ENCODE measurements around the gene PAK5. TPM values are rescaled to one million over a fixed set of nuclear protein-coding genes. Genes with fewer than 3 reads are reported as not detected.

Gene PAK5
- total RNA-seq, 1 experiment from 2014 or later, result not detected

GRCh38 chr20:9647741-9648140, 191.1 kb downstream of the PAK5 start:
- ATAC-seq, result no peak
- in situ Hi-C loops (cut with HindIII; ENCODE audit: low pct_unique_long_range_greater_than_20kb, low sequenced_read_pairs) (no loop called here), intact Hi-C loops (cut with micrococcal nuclease; ENCODE audit: unreplicated experiment) (no loop called here)
- ChIA-PET CTCF (no interaction called here), POLR2A (no interaction called here)
- DNase-seq (ENCODE audit: low read depth, low spot score), result no peak
- no peaks in the 10 kb centered on the region for H3K4me1 ChIP-seq (ENCODE audit: control insufficient read depth, insufficient read depth, low read length)
- H3K9me3 ChIP-seq (ENCODE audit: control insufficient read depth, insufficient read depth, low read depth, low read length), result no peaks in the 10 kb centered on the region
- H3K27ac ChIP-seq (ENCODE audit: low read length), result no peak overlapping the region
- no peaks in the 10 kb centered on the region for H3K27me3 ChIP-seq (ENCODE audit: control insufficient read depth, insufficient read depth, low read length)
- TF ChIP-seq POLR2AphosphoS5 (IDR thresholded peaks at IDR 0.05; ENCODE audit: low read depth, low read length) (no peak), REST (IDR thresholded peaks at IDR 0.05; ENCODE audit: insufficient read depth in 1 of 2, low read depth in 2 of 2, low read length in 1 of 2) (no peak), SIN3A (IDR thresholded peaks at IDR 0.05; ENCODE audit: borderline replicate concordance, insufficient read depth, low read depth, low read length) (no peak), TCF7L2 (IDR thresholded peaks at IDR 0.05; ENCODE audit: low read depth, low read length) (no peak), CTCF (IDR thresholded peaks at IDR 0.05) (no peak)
- BruUV-seq (replicated peaks), result no TSS peak
- no peak overlapping the region for H3K4me3 ChIP-seq (ENCODE audit: low read depth in 2 of 2, low read length in 2 of 2)
- no peaks in the 10 kb centered on the region for H3K36me3 ChIP-seq (ENCODE audit: control insufficient read depth, insufficient read depth, low read length)

GRCh38 chr20:9646375-9646774, 192.5 kb downstream of the PAK5 start:
- intact Hi-C loops (cut with micrococcal nuclease; ENCODE audit: unreplicated experiment) (no loop called here), in situ Hi-C loops (cut with HindIII; ENCODE audit: low pct_unique_long_range_greater_than_20kb, low sequenced_read_pairs) (no loop called here)
- ATAC-seq, result no peak
- H3K4me1 ChIP-seq (ENCODE audit: control insufficient read depth, insufficient read depth, low read length), result no peaks in the 10 kb centered on the region
- ChIA-PET POLR2A (no interaction called here), CTCF (no interaction called here)
- H3K36me3 ChIP-seq (ENCODE audit: control insufficient read depth, insufficient read depth, low read length), result no peaks in the 10 kb centered on the region
- no TSS peak for BruUV-seq (replicated peaks)
- no peaks in the 10 kb centered on the region for H3K27me3 ChIP-seq (ENCODE audit: control insufficient read depth, insufficient read depth, low read length)
- H3K9me3 ChIP-seq (ENCODE audit: control insufficient read depth, insufficient read depth, low read depth, low read length), result no peaks in the 10 kb centered on the region
- TF ChIP-seq TCF7L2 (IDR thresholded peaks at IDR 0.05; ENCODE audit: low read depth, low read length), result no peak
- no peak for TF ChIP-seq SIN3A (IDR thresholded peaks at IDR 0.05; ENCODE audit: borderline replicate concordance, insufficient read depth, low read depth, low read length)
- TF ChIP-seq POLR2AphosphoS5 (IDR thresholded peaks at IDR 0.05; ENCODE audit: low read depth, low read length), result no peak
- TF ChIP-seq CTCF (IDR thresholded peaks at IDR 0.05), result no peak
- no peak for TF ChIP-seq REST (IDR thresholded peaks at IDR 0.05; ENCODE audit: insufficient read depth in 1 of 2, low read depth in 2 of 2, low read length in 1 of 2)
- DNase-seq (ENCODE audit: low read depth, low spot score), result no peak
- H3K27ac ChIP-seq (ENCODE audit: low read length), result no peak overlapping the region
- H3K4me3 ChIP-seq (ENCODE audit: low read depth in 2 of 2, low read length in 2 of 2), result no peak overlapping the region

Measured in Panc1 (cell line).